GM18499 (cell line): ENCODE results near the gene WFDC2.

ENCODE experiments used
- ATAC-seq: cut with Tn5 transposase; IDR thresholded peaks from one replicate; pipeline ENCODE4 v1.9.1; 2021; ENCODE audit warnings: moderate number of reproducible peaks; ENCODE audit not compliant: insufficient read depth, unreplicated experiment

Gene WFDC2, protein sequence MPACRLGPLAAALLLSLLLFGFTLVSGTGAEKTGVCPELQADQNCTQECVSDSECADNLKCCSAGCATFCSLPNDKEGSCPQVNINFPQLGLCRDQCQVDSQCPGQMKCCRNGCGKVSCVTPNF

GRCh38 chr20:45469336-45470261, at the start of gene WFDC2:
WFDC2 (plus strand) TSS chr20:45469753; CDS start chr20:45469782, 29 bp downstream.
- ATAC-seq, result no peak

- ATAC-seq, result no peak
Measured at GRCh38 chr20:45420125-45420524, 49.4 kb upstream of the WFDC2 start.

DNA sequence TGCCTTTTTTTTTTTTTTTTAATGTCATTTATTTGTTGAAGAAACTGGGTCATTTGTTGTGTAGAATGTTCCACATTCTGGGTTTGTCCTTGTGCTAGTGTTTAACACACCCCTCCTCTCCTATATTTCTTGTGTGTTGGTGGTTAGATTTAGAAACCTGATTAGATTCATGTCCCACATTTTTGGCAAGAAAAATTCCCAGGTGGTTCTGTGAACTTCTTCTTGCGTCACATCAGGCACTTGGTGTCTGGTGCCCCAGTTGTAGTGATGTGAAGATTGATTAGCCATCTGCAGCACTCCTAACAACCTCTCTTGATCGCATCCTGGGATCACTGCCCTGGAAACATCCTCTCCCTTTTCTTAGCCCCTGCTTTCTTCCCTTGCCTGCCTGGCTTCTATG, 45.9 kb upstream of the WFDC2 start:
- ATAC-seq, result no peak

- ATAC-seq, result no peak
Measured at GRCh38 chr20:45425561-45425960, 44.0 kb upstream of the WFDC2 start.

- ATAC-seq, result no peak
Measured at GRCh38 chr20:45426320-45427016, 43.1 kb upstream of the WFDC2 start.

DNA sequence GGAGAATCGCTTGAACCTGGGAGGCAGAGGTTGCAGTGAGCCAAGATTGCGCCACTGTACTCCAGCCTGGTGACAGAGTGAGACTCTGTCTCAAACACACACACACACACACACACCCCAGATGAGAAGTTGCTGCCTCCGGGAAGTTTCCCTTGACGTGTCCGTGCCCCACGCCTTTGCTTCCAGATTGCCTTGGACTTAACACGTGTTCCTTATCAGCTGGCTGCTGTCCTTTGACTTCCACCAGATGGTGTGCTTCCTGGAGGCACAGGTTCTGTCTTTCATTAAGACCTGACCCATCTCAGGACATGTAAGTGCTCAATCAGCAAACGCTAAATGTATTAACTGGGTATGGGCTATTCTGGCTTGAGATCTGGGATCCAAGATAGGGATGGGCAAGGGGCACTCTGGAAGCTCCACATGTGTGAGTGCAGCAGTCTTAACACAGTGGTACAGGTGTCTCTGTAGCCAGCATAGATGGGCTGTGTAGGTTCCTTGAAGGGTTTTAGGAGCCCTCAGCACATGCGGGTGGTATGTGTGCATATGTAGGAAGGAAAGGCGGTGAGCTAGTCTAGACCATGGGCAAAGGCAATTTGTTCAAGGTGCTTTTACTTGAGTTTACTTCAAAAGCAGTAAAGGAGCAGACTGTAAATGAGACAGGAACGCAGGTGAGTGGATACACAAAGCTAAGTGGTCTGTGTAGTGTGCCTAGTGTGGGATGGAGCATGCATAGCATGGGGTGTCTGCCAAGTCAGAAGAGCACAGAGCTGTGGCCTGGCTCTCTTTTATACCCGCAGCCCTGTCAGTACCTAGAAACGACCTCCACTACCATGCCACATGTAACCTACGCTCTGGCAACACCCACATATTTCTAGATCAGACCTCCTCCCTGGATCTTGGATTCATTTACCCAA, 42.1 kb upstream of the WFDC2 start:
- no peak for ATAC-seq

DNA sequence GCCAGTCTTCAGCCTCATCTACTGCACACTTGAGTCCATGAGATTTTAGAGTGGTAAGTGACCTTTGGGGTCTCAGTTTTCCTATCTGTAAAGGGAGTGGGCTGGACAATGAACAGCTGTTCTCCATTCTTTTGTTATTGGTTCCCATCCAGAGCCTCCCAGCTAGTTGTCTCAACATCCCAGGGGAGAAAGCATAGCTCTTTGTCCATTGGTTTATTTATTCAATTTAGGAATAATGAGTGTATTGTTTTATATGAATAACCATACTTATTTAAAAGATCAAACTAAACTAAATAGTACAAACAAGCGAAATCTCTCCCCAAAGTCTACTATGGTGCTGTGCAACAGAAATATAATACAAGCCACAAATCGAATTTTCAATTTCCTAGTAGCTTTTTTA, 39.9 kb upstream of the WFDC2 start:
- ATAC-seq, result no peak

DNA sequence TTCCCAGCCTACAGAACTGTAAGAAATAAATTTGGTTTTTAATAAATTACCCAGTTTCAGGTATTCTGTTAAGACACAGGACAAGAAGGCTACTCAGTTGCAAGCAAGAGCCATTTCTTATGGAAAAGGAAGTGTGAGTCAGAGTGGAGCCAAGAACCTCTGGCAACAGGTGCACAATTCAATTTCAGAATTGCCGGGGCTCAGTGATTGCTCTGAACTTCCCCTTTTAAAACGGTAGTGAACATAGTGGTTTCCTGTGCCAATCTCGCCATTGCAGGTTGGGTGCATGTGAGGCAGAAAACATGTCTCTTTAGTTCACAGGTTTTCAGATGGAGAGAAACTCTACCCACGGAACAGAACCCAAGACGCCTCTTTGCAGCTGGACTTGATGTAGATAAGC, 37.3 kb upstream of the WFDC2 start:
- no peak for ATAC-seq

DNA sequence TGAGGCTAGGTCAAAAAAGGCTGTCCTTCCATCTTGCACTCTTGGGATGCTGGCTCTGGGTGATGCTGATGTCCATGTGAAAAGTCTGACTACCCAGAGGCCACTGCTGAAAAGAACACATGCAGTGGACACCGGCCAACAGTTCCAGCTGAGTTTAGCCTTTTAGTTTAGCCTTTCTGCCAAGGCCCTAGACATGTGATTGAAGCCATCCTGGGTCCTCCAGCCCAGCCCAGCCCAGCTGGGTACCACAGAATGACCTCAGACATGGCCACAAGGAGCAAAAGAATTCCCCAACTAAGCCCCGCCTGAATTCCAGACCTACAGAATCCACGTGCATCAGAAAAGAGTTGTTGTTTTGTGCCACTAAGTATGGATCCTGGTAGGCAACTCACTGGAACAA, 36.2 kb upstream of the WFDC2 start:
- ATAC-seq, result no peak

GRCh38 chr20:45433976-45434375, 35.6 kb upstream of the WFDC2 start:
- no peak for ATAC-seq

DNA sequence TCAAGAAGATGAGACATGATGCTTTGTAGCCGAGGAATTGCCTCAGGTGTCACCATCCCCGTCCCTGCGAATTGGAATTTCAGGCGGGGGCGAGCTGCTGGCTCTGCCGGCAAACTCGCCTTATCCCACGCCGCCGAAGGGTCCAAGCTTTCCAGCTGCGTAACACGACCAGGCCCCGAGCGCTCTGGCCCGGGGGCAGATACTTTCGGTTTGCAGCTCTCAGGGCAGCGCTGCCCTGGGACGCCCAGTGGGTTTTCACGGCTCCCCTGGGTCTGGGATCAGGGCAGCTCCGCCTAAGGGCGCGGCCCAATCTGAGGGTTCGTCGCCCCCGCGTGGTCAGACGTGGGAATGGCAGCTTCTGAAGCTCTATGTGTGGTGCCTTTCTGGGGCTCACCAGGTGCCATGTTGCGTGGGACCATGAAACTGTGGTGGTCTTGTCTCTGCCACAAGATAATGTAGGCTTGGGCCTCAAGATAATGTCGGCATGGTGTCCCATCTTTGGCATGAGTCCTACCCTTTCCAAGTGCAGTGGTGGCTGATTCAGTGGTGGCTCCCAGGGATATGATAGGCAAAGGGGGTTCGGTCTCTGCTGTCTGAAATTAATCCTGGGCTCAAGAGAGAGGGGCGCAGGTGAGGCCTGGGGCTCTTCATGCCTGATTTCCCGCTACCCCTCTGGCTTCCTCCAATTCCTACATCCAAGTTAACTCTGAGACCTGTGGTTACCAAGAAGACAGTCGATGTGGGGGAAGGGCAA, 32.6 kb upstream of the WFDC2 start:
- no peak for ATAC-seq

- ATAC-seq, result no peak
Measured at GRCh38 chr20:45440424-45440823, 29.1 kb upstream of the WFDC2 start.

DNA sequence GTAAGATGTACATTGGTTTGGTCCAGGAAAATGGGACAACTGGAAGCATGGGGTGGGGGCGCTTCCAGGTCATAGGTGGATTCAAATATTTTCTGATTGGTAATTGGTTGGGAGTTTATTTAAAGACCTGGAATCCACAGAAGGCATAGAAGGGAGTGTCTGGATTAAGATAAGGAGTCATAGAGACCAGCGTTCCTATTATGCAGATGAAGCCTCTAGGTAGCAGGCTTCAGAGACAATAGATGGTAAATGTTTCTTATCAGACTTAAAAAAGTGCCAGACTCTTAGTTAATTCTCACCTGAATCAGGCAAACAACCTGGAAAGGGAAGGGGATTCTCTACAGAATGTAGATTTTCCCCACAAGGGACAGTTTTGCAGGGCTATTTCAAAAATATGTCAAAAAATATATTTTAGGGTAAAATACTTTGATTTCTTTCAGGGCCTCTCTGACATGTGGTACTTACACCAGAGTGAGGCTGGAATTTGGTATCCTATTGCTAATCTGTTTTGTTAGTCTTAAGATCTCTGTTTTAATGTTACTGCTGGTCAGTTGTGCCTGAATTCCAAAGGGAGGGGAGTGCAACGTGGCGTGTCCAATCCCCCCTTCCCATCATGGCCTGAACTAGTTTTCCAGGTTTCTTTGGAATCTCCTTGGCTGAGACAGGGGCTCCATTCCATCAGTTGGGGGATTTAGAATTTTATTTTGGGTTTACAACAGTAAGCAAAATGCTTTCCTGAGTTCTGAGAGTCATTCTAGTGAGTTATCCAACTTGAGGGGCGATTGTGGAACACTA, 28.5 kb upstream of the WFDC2 start:
- ATAC-seq, result no peak

GRCh38 chr20:45441746-45442145, 27.8 kb upstream of the WFDC2 start:
- ATAC-seq, result no peak

DNA sequence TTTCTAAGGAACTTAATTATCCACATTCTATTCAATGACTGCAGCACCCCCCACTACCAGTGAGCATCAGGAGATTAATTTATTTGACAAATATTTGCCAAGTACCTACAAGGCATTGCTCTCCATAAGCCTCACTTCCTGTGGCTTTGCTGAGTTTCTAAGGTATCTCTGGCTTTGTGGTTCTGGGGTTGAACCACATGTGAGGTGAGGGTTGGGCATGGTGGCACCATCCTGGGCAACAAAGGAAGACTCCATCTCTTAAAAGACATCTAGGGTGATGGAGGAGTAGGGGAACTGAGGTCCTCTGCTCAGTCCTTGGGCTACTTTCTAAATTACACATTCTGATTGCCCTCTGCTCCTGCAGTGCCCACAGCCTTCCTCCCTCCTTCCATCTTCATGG, 25.5 kb upstream of the WFDC2 start:
- no peak for ATAC-seq

- no peak for ATAC-seq
Measured at GRCh38 chr20:45445805-45446562, 23.6 kb upstream of the WFDC2 start.

- no peak for ATAC-seq
Measured at GRCh38 chr20:45448270-45448669, 21.3 kb upstream of the WFDC2 start.

DNA sequence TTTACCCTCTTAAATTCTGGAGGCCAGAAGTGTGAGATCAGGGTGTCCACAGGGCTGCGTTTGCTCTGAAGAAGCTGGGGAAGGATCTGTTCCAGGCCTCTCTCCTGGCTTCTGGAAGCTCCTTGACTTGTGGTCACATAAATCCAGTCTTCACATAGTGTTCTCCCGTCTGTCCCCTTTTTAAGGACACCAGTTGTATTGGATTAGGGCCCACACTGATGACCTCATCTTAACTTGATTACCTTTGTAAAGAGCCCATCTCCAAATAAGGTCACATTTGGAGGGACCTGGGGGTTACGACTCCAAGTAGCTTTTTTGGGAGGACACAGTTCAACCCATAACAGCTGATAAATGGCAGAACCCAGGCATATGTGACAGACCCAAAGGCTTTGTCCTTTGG, 20.0 kb upstream of the WFDC2 start:
- ATAC-seq, result no peak
